ENCODE results near the gene MDM4. TPM values are rescaled to one million over a fixed set of nuclear protein-coding genes. Genes with fewer than 3 reads are reported as not detected.
"Not testable (repeated sequence)": the region's sequence is repeated elsewhere in the genome, so short reads cannot be mapped to it uniquely, and the experiment has no call there.

The MDM4 gene
- total RNA-seq, 1 donor from 2014 or later, result 127 TPM

DNA sequence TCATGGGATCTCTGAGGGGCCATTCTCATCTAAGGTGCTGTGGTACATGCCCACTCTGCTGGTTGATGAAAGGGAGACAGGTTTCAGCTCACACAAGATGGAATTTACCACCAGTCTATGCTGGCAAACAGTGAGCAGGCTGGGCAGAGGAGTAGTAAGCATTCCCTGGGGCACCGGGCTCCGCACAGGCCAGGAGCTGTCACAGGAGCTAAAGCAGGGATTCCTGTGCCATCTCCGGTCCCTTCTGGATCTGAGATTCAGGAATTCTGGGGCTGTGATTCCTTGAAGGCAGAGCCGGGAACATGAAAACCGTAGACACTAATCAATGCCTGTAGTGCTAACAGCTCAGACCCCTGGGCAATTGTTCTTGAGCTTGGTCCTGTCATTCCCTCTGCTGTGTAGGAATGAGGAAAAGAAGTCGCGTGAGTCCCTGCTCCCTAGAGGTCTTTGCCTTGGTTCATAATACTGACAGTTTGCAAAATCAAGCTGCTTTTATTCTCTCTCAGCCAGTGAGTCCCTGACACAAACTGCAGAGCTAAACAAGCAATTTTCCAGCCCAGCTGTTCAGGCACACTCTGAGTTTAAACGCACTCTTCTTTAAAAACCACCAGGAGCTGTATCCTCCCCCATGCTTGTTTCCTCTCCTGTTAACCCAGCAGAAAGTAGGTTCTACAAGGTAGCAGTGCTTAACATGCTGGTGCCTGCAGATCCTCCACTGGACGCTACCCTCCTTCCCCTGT, 52.5 kb downstream of the MDM4 start:
- Mint-ChIP-seq H3K9me3 (ENCODE audit: low read depth) (no peaks in the 10 kb centered on the region), H3K4me3 (ENCODE audit: low read depth) (no peak overlapping the region), H3K36me3 (ENCODE audit: insufficient read depth) (peaks cover 1% of the 10 kb centered on the region), H3K27ac (no peak overlapping the region), H3K4me1 (ENCODE audit: low read depth) (peaks cover 27% of the 10 kb centered on the region), H3K27me3 (no peaks in the 10 kb centered on the region)
- no peak for DNase-seq (ENCODE audit: low spot score, unreplicated experiment)
- TF ChIP-seq, protein P1, sequence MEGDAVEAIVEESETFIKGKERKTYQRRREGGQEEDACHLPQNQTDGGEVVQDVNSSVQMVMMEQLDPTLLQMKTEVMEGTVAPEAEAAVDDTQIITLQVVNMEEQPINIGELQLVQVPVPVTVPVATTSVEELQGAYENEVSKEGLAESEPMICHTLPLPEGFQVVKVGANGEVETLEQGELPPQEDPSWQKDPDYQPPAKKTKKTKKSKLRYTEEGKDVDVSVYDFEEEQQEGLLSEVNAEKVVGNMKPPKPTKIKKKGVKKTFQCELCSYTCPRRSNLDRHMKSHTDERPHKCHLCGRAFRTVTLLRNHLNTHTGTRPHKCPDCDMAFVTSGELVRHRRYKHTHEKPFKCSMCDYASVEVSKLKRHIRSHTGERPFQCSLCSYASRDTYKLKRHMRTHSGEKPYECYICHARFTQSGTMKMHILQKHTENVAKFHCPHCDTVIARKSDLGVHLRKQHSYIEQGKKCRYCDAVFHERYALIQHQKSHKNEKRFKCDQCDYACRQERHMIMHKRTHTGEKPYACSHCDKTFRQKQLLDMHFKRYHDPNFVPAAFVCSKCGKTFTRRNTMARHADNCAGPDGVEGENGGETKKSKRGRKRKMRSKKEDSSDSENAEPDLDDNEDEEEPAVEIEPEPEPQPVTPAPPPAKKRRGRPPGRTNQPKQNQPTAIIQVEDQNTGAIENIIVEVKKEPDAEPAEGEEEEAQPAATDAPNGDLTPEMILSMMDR (IDR thresholded peaks at IDR 0.05; ENCODE audit: unreplicated experiment), result no peak

DNA sequence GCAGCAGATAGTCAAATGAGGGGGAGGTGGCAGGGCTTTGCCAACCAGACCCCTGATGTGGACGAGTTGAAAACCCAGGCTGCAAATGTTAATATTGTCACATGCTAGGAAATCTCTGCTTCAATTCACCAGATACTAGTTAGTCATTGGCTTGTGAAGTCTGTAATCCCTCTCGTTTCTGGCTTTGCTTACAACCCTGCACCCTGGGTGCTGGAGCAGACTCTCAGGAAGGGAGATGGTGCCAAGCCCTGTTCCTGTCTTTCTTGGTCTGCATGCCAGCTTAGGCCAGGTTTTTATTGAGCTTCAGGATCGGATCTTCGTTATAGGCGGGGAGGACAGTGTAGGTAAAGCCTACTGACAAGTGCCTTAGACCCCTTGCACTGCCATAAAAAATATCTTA, 53.3 kb downstream of the MDM4 start:
- Mint-ChIP-seq H3K36me3 (ENCODE audit: insufficient read depth) (peaks cover 1% of the 10 kb centered on the region), H3K4me3 (ENCODE audit: low read depth) (no peak overlapping the region), H3K9me3 (ENCODE audit: low read depth) (no peaks in the 10 kb centered on the region), H3K4me1 (ENCODE audit: low read depth) (peaks cover 31% of the 10 kb centered on the region), H3K27me3 (peaks cover 3% of the 10 kb centered on the region), H3K27ac (no peak overlapping the region)
- TF ChIP-seq, protein P1 (IDR thresholded peaks at IDR 0.05; ENCODE audit: unreplicated experiment), result no peak
- DNase-seq (ENCODE audit: low spot score, unreplicated experiment), result no peak

DNA sequence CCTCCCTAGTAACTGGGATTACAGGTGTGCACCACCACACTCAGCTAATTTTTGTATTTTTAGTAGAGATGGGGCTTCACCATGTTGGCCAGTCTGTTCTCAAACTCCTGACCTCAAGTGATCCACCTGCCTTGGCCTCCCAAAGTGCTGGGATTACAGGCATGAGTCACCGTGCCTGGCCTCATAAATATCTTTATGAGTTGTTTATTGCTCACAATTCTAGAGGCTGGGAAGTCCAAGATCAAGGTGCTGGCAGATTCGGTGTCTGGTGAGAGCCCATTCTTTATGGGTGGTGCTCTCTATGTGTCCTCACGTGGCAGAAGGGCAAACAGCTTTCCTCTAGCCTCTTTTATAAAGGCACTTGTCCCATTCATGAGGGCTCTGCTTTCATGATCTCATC, 53.8 kb downstream of the MDM4 start:
- H3K27me3 Mint-ChIP-seq; H3K9me3 Mint-ChIP-seq (ENCODE audit: low read depth); H3K36me3 Mint-ChIP-seq (ENCODE audit: insufficient read depth); H3K27ac Mint-ChIP-seq; DNase-seq (ENCODE audit: low spot score, unreplicated experiment); H3K4me3 Mint-ChIP-seq (ENCODE audit: low read depth): not testable (repeated sequence)
- peaks cover 33% of the 10 kb centered on the region for H3K4me1 Mint-ChIP-seq (ENCODE audit: low read depth)

DNA sequence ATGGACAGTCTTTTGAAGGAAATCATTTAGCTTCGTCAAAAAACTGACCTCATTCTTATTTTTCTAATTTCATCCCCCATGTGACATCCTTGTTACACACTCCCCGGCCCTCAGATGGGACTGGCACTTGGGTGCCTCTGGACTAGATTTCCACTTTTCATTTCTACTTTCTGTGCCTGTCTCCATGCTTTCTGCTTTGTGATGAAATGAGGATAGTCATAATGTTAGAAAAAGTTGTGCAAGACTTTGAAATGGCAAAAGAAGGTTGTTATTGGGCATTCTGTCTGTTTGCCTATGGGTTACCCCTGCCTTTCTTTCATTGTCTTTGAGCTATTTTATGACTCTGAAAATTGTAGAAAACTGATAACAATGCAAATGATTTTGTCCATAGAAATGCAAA, 54.9 kb downstream of the MDM4 start:
- peaks cover 26% of the 10 kb centered on the region for H3K4me1 Mint-ChIP-seq (ENCODE audit: low read depth)
- peaks cover 16% of the 10 kb centered on the region for H3K27me3 Mint-ChIP-seq
- no peaks in the 10 kb centered on the region for H3K9me3 Mint-ChIP-seq (ENCODE audit: low read depth)

DNA sequence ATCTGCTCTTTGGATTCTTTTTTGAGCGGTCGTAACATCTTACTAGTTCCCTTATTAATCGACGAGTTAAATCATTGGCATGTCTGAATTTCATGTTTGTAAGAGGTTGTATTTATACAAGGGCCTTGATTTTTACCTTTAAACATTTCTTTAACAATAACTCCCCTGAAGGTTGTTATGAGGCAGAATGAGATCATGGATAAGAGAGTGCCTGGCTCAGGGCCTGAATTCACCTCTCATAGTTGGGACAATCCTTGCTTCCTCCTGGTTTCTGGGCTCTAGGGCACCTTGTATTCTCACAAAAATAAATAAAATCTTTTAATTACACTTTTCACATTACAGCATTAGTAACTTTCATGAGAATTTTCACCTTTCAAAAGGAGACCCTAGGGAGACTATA, 55.4 kb downstream of the MDM4 start:
- Mint-ChIP-seq H3K27me3 (peaks cover 20% of the 10 kb centered on the region), H3K36me3 (ENCODE audit: insufficient read depth) (peaks cover 1% of the 10 kb centered on the region), H3K4me1 (ENCODE audit: low read depth) (peaks cover 23% of the 10 kb centered on the region), H3K27ac (no peak overlapping the region), H3K9me3 (ENCODE audit: low read depth) (no peaks in the 10 kb centered on the region), H3K4me3 (ENCODE audit: low read depth) (no peak overlapping the region)
- TF ChIP-seq, protein P1 (IDR thresholded peaks at IDR 0.05; ENCODE audit: unreplicated experiment), result no peak
- no peak for DNase-seq (ENCODE audit: low spot score, unreplicated experiment)

More for the DNA sequence above, 54.9 kb downstream of the MDM4 start:
- no peak overlapping the region for H3K27ac Mint-ChIP-seq
- H3K4me3 Mint-ChIP-seq (ENCODE audit: low read depth), result no peak overlapping the region
- TF ChIP-seq, protein P1 (IDR thresholded peaks at IDR 0.05; ENCODE audit: unreplicated experiment), result no peak
- no peak for DNase-seq (ENCODE audit: low spot score, unreplicated experiment)
- H3K36me3 Mint-ChIP-seq (ENCODE audit: insufficient read depth), result peaks cover 1% of the 10 kb centered on the region

Measured in progenitor cell of endocrine pancreas (in vitro differentiated cells).